Measurements from ENCODE around the gene MCM3AP.

Gene MCM3AP

GRCh38 chr21:46239817-46240325, 45.5 kb downstream of the MCM3AP start:
- POLR2A ChIA-PET = no interaction called here
- no peak for DNase-seq (ENCODE audit: low read depth, low spot score)
- no peak overlapping the region for H3K4me3 ChIP-seq (ENCODE audit: low read depth, low read length)
- no peak for TF ChIP-seq CTCF (IDR thresholded peaks at IDR 0.05; ENCODE audit: insufficient read depth, low read length, missing control alignments)
- CTCF ChIA-PET = interaction anchor here (1.3 to 5.7 kb wide), 4 partner anchors 9 to 97 kb away, joined by 3 to 23 read pairs (median 6); no protein-coding TSS in a partner anchor

GRCh38 chr21:46237474-46237873, 47.9 kb downstream of the MCM3AP start:
- no peak for DNase-seq (ENCODE audit: low read depth, low spot score)
- TF ChIP-seq CTCF (IDR thresholded peaks at IDR 0.05; ENCODE audit: insufficient read depth, low read length, missing control alignments) = no peak
- ChIA-PET CTCF (interaction anchor here (1.0 to 3.4 kb wide), 2 partner anchors 30 to 94 kb away, joined by 3 to 13 read pairs; no protein-coding TSS in a partner anchor), POLR2A (no interaction called here)
- H3K4me3 ChIP-seq (ENCODE audit: low read depth, low read length) = no peak overlapping the region

- no peak for TF ChIP-seq CTCF (IDR thresholded peaks at IDR 0.05; ENCODE audit: insufficient read depth, low read length, missing control alignments)
- no peak overlapping the region for H3K4me3 ChIP-seq (ENCODE audit: low read depth, low read length)
- POLR2A ChIA-PET = interaction anchor here (0.6 kb wide), 1 partner anchor 112 kb away, joined by 3 read pairs; no protein-coding TSS in a partner anchor
- CTCF ChIA-PET = interaction anchor here (0.8 to 2.3 kb wide), 3 partner anchors 10 to 264 kb away, joined by 3 to 6 read pairs (median 4); no protein-coding TSS in a partner anchor
- DNase-seq (ENCODE audit: low read depth, low spot score) = no peak
Observed at GRCh38 chr21:46234436-46234950, 50.9 kb downstream of the MCM3AP start.

GRCh38 chr21:46229923-46230260, 55.5 kb downstream of the MCM3AP start:
- no peak for DNase-seq (ENCODE audit: low read depth, low spot score)
- peak overlapping the region; percentile 73 for H3K4me3 ChIP-seq (ENCODE audit: low read depth, low read length)
- ChIA-PET CTCF (interaction anchor here (0.6 to 4.4 kb wide), 15 partner anchors 9 to 263 kb away, joined by 3 to 28 read pairs (median 4); partner anchors contain the start of gene C21orf58), POLR2A (no interaction called here)
- TF ChIP-seq CTCF (IDR thresholded peaks at IDR 0.05; ENCODE audit: insufficient read depth, low read length, missing control alignments) = no peak

- ChIA-PET CTCF (interaction anchor here (0.6 to 4.4 kb wide), 13 partner anchors 8 to 263 kb away, joined by 3 to 28 read pairs (median 4); partner anchors contain the start of gene C21orf58), POLR2A (no interaction called here)
- H3K4me3 ChIP-seq (ENCODE audit: low read depth, low read length) = peak overlapping the region; percentile 73
- no peak for DNase-seq (ENCODE audit: low read depth, low spot score)
- TF ChIP-seq CTCF (IDR thresholded peaks at IDR 0.05; ENCODE audit: insufficient read depth, low read length, missing control alignments) = peak; percentile 72
Observed at GRCh38 chr21:46229133-46229922, 56.1 kb downstream of the MCM3AP start.
